Stimulated activated CD8-positive, alpha-beta memory T cell treated with anti-CD3 and anti-CD28 coated beads, Interleukin-4, amount 100 ng/mL, for 4 hours (primary cell): ENCODE results near the gene C5orf46.
"Not testable (repeated sequence)": the region's sequence is repeated elsewhere in the genome, so short reads cannot be mapped to it uniquely, and the experiment has no call there.

Experiments
- DNase-seq, 2 donors: peaks; one replicate each; pipeline ENCODE4 v3.0.0-alpha.2; 2020; ENCODE audit warnings: low read depth in 2 of 2, low spot score in 1 of 2

C5orf46 gene

DNA sequence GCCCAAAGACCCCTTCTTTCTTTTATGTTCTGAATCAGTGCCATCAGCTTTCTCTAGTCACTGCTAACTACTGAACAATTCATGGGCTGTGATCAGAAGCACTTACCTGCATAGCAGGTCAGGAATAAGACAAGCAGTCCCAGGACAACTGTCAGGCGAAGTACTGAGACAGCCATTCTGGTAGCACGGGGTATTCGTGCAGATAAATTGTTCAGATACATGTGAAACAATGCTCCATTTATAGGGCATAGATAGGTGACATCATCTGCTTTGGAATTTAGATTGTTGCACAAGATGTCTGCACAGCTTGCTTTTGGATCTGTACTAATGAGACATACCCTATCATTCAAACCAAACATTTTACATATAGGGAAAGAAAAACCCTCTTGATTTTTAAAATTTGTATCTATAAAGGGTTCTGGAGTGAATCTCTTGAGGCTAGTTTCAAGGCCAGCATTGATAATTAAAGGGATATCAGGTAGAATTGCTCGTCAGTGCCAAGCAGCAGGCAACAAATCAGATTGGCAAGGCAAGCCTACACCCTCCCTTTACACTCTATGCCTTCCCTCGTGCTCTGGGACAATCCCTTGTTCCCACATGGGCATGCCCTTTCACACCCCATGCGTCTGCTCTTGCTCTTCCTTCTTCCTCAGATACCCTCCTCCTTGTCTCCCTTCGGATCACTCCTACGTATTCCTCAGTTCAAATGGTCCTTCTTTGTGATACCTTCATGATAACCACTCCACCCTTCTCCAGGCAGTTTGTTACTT is at the start of gene C5orf46:
TSS of gene C5orf46 (minus strand) at position 213 of the 770 bp plus-strand sequence. CDS start at position 176, 37 bp downstream.
- no peak for DNase-seq

GRCh38 chr5:147954971-147955370 is 48.6 kb upstream of the C5orf46 start:
- no peak for DNase-seq

GRCh38 chr5:147949711-147950573 is 43.6 kb upstream of the C5orf46 start:
- DNase-seq = no peak

GRCh38 chr5:147946658-147947274 is 40.4 kb upstream of the C5orf46 start:
- not testable (repeated sequence) for DNase-seq

DNA sequence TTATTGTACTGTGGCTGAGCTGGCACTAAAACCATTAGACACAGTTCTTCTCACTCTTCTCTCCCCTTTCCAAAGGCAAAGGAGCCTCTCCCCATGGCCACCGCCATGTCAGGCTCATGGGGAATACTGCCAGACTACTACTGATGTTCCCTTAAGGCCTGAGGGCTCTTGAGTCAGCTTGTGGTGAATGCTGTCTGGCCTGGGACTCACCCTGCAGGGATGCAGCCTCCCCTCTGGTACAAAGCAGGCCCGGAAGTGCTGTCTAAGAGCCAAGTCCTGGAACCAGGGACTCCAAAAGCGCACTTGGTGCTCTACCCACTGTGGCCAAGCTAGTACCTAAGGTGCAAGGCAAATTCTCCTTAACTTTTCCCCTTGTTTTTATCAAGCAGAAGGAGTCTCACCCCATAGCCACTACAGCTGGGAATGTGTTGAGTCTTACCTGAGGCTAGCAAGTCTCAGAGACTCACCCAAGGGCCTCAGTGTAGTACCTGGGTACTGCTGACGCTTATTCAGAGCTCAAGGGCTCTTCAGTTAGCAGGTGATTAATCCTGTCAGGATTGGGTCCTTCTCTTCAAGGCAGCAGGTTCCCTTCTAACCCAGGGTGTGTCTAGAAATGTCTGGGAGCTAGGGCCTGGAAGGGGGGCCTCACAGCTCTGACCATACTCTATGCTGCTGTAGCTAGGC is 33.2 kb upstream of the C5orf46 start:
- DNase-seq = no peak

- no peak for DNase-seq
These were observed 28.7 kb upstream of the C5orf46 start for GRCh38 chr5:147935032-147935431.

DNA sequence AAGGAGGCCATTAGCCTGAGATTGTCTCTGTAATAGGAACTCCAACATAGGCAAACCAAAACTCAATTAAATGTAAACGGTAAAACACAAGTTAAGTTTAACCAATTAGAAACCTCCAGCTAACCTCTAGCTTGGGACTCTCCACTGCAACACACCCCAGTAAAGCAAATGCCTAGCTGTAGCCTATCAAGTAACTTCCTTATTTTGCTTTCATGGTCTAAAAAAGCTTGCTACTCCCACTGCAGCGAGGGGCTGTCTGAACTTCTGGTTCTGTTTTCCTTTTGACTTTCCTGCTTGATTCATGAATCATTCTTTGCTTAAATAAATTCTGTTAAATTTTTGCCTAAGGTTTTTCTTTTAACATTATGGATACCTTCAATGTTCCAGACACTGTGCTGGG is 24.4 kb upstream of the C5orf46 start:
- no peak for DNase-seq

GRCh38 chr5:147927901-147928300 is 21.6 kb upstream of the C5orf46 start:
- no peak for DNase-seq

DNA sequence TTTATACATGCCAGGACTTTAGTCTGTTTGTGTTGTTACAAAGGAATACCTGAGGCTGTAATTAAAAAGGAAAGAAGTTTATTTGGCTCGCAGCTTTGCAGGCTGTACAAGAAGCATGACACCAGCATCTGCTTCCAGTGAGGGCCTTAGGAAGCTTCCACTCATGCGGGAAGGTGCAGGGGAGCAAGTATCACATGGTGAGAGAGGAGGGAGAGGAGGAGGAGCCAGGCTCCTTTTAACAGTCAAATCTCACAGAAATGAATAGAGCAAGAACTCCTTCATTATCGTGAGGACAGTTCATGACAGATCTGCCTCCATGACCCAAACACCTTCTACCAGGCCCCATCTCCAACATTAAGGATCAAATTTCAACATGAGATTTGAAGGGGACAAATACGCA is 18.7 kb upstream of the C5orf46 start:
- DNase-seq = no peak

DNA sequence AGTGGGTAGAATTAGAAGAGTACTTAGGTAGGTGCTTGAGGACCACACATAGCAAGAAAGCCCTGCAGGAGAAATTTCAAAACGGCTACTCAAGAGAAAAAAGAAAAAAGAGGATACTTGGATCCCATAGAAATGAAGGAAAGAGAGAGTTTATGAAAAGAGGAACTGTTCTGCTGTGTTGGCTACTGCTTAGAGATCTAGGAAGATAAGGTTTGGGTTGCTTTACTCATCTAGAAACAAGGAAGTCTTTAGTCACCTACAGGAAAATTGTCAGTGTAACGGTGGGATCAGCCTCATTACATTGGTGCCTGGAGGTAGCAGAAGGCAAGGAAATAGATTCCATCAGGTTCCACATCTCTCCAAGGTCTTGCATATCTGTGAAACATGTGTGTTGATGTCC is 14.8 kb upstream of the C5orf46 start:
- no peak for DNase-seq

DNA sequence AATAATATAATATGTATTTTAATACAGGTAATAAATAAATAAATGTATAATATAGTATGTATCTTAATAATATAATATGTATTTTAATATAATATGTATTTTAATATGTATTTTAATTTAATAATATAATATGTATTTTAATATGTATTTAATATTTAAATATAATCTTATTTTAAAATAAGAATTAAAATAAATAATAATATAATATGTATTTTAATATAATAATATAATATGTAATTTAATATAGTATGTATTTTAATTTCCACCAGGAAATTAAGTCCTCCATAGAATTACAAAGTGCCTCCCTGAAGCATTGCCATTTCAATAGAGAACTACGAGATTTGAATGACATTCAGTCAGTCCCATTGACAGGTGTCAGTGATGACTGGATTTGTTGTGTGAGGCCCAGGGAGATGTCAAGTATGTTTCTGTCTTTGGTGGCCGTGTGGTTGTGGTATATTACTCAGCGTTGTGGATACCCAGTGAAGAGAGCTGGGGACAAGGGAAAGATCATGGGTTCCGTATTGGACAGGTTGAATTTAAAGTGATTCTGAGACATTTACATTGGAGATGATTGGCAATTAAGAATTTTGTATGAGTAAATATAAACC is 14.2 kb upstream of the C5orf46 start:
- DNase-seq = no peak

DNA sequence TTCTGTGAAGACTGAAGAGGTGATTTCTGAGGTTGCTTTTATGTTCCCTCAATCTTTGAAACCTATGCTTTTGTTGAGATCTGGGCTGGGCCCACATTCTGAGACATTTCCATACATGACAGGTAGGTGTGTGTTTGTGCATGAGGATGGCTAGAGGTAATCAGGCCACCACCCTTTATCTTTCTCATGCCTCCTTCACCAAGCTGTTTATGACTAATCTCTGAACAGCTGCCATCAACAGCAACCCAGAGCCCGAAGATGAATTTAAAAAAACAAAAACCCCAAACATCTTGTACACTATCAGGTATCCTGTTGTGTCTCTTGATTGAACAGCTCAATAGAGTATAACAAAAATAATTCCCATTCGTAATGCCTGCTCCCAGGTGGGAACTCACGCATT is 12.6 kb upstream of the C5orf46 start:
- no peak for DNase-seq

DNA sequence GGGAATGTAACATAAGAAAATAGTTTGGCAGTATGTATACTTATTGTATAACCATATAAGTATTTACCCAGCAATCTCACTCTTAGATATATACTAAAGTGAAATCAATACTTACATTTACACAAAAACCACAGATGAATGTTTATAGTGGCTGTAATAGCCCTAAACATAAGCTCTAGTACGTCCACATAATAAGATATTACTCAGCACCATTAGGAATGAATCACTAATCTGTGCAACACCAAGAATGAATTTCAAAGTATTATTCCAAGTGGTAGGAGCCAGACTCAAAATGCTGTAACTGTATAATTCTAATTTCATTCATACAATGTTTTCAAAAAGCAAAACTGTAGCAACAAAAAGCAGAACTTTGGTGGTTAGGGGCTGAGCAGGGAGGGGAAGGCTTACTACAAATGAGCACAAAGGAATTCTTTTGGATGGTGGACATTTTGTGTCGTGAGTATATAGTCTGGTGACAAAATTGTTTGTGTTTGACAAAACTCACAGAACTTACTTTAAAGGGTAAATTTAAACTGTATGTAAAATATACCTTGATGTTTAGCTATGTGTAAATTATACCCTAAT is 11.9 kb upstream of the C5orf46 start:
- no peak for DNase-seq

DNA sequence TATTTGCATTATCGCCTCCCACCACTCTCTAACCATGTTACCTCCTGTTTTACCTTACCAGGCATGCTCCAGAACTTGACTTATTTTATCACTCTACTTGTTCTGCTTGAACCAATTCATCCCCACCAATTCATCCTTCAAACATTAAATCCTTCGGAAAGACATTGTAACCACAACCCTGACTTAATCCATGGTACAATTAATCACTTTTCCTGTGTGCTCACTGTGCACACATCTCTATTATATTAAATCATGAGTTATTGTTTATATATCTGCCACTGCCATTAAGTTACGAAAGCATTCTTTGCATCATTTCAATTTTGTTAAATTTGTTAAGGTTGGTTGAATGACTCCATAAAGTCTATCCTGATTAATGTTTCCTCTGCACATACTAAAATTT is 7.4 kb upstream of the C5orf46 start:
- no peak for DNase-seq

DNA sequence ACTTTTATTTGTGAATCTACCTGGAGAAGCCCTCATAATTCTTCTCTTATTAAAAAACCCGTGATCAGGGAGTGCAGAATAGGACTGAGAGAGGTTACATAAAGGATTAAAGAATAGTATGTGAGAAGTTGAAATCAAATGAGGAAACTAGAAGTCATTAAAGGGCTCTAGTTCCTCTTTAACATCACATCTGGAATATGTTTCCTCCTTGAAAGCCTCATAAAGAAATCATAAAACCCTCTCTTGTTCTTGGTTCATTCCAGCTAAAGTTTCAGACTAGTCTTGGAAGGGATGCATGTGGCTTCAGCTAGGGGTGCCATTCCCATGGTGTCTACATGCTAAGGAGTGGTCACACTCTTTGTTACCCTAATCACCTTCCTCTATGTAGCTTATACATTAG is 5.7 kb upstream of the C5orf46 start:
- DNase-seq = no peak

- no peak for DNase-seq
These were observed 5.1 kb upstream of the C5orf46 start for GRCh38 chr5:147911427-147911826.

DNA sequence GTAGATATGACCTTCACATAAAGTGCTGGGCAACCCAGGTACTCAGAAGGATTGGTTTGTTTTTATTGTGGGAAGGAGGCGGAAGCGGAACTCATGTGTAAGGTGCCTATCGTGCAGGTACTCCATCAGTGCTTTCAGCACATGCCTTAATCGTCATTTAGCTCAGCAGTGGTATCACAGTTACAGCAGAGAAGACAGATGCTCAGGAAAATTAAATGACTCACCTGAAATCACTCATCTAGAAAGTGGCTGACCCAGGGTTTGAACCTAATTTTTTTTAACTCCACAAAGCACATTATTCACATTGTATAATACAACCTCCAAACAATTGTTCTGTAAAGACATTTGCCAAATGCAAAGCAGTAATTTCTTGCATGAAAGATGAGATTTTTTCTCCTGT is 2.2 kb downstream of the C5orf46 start:
- DNase-seq = no peak

DNA sequence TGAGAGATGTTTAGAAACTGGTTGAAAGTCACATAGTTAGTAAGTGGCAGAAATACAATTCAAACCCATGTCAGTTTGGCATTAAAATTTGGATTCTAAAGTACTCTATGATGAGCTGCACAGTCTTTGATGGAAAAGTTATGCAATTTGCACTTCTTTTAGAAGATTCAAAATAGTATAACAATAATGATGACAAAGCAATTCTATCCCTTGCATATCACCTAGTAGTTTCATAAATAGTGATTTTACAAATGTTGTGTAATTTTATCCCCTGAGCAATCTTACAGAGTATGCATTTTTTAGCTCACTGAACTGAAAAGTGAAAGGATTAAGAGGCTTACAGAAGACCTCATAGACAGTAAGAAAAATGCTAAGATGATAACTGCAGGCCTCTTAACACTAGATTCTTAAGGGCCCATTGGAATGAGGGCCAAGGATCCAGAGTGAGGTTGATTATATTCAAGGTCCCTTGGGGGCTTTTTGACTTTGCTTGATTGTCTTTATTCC is 3.7 kb downstream of the C5orf46 start:
- DNase-seq = no peak

DNA sequence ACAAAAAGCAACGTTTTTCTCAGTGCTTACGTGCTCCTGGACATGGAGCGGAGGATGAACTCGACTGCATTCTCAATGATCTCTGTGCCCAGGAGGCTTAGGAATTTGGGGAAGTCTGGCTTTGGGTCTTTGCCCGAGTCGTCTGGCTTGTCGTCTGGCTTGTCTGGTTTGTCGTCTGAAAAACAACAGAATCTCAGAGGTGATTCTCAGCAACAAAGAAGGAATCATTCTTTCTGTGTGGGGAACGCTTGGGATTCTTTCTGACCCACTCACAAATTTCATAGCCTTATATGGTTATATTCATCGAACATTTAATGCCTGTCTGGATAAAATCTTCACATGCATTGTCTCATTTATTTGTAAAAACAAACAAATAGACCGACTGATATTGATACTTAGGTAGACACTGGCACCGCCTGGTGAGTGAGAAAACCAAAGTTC is 4.7 kb downstream of the C5orf46 start:
- no peak for DNase-seq

GRCh38 chr5:147898875-147899401 is 7.4 kb downstream of the C5orf46 start:
- DNase-seq = no peak
